Upper lobe of right lung (tissue), 1 donor: Measurements from ENCODE around the gene RERE. TPM values are rescaled to one million over a fixed set of nuclear protein-coding genes. Genes with fewer than 3 reads are reported as not detected.

Experiments
- ATAC-seq: fragments of 200-7000 bp; cut with Tn5 transposase; one replicate; pipeline ENCODE4 v1.9.1; 2020; ENCODE audit warnings: mild to moderate bottlenecking, moderate library complexity
- DNase-seq: peaks from one replicate; pipeline ENCODE4 v3.0.0-alpha.2; 2020
- H3K27ac ChIP-seq: fragments of 200-600 bp; one replicate; pipeline ENCODE4 v1.8.0; 2022
- H3K27me3 ChIP-seq: fragments of 200-600 bp; one replicate; pipeline ENCODE4 v1.8.0; 2022; ENCODE audit warnings: mild to moderate bottlenecking
- H3K36me3 ChIP-seq: fragments of 200-600 bp; one replicate; pipeline ENCODE4 v1.8.0; 2022
- H3K4me1 ChIP-seq: fragments of 200-600 bp; one replicate; pipeline ENCODE4 v1.8.0; 2022
- H3K4me3 ChIP-seq: fragments of 200-600 bp; one replicate; pipeline ENCODE4 v1.8.0; 2022; ENCODE audit warnings: mild to moderate bottlenecking
- H3K9me3 ChIP-seq: fragments of 200-600 bp; one replicate; pipeline ENCODE4 v1.8.0; 2022
- CTCF ChIP-seq: fragments of 200-600 bp; IDR thresholded peaks from one replicate; pipeline ENCODE4 v1.8.0; 2022; ENCODE audit warnings: antibody characterized with exemption
- intact Hi-C: fragments of 100-400 bp; cut with DNase I; formaldehyde crosslinking; loops from one replicate; pipeline ENCODE4 v1.11.0; 2022
- total RNA-seq: library from RNA; stranded (reverse); fragmentation: NEBNext Ultra II Directional; extraction: Animal tissue kit (Norgen Biotek cat#: 25700); gene quantifications from one replicate; pipeline ENCODE4 v1.2.1, GENCODE V29; 2021
- donor health status: DM: no; HTN: yes; CAD: no; lungs with severe emphysema.

Gene RERE
- total RNA-seq, 1 donor from 2014 or later: 99.6 TPM

GRCh38 chr1:8607906-8608305, 209.5 kb downstream of the RERE start:
- TF ChIP-seq CTCF: no peak
- no peak overlapping the region for H3K27ac ChIP-seq
- peaks cover under 1% of the 10 kb centered on the region for H3K4me1 ChIP-seq
- ATAC-seq (no peak), DNase-seq (no peak)
- no peaks in the 10 kb centered on the region for H3K9me3 ChIP-seq
- no peaks in the 10 kb centered on the region for H3K27me3 ChIP-seq
- H3K36me3 ChIP-seq: no peaks in the 10 kb centered on the region
- no peak overlapping the region for H3K4me3 ChIP-seq
- intact Hi-C loops: no loop called here

- Histone ChIP-seq H3K36me3 (no peaks in the 10 kb centered on the region), H3K27me3 (no peaks in the 10 kb centered on the region), H3K9me3 (no peaks in the 10 kb centered on the region), H3K4me1 (peaks cover 3% of the 10 kb centered on the region), H3K27ac (no peak overlapping the region), H3K4me3 (no peak overlapping the region)
- ATAC-seq: no peak
- intact Hi-C loops: no loop called here
- no peak for DNase-seq
- no peak for TF ChIP-seq CTCF
Measured at GRCh38 chr1:8604041-8604945, 213.1 kb downstream of the RERE start.

- Histone ChIP-seq H3K4me1 (peaks cover 8% of the 10 kb centered on the region), H3K27me3 (no peaks in the 10 kb centered on the region), H3K9me3 (no peaks in the 10 kb centered on the region), H3K27ac (no peak overlapping the region), H3K36me3 (no peaks in the 10 kb centered on the region), H3K4me3 (no peak overlapping the region)
- intact Hi-C loops: no loop called here
- ATAC-seq (no peak), DNase-seq (no peak)
- no peak for TF ChIP-seq CTCF
Measured at GRCh38 chr1:8603220-8603616, 214.2 kb downstream of the RERE start.

- H3K9me3 ChIP-seq: no peaks in the 10 kb centered on the region
- H3K4me1 ChIP-seq: peaks cover 14% of the 10 kb centered on the region
- intact Hi-C loops: no loop called here
- DNase-seq: no peak
- H3K27me3 ChIP-seq: no peaks in the 10 kb centered on the region
- H3K27ac ChIP-seq: no peak overlapping the region
- ATAC-seq: no peak
- no peaks in the 10 kb centered on the region for H3K36me3 ChIP-seq
- H3K4me3 ChIP-seq: no peak overlapping the region
- TF ChIP-seq CTCF: no peak
Measured at GRCh38 chr1:8602471-8603219, 214.8 kb downstream of the RERE start.

GRCh38 chr1:8600336-8600735, 217.1 kb downstream of the RERE start:
- TF ChIP-seq CTCF: no peak
- H3K36me3 ChIP-seq: no peaks in the 10 kb centered on the region
- no peaks in the 10 kb centered on the region for H3K27me3 ChIP-seq
- peak overlapping the region; percentile 48 for H3K27ac ChIP-seq
- DNase-seq (no peak), ATAC-seq (no peak)
- H3K4me3 ChIP-seq: no peak overlapping the region
- H3K9me3 ChIP-seq: no peaks in the 10 kb centered on the region
- intact Hi-C loops: no loop called here
- H3K4me1 ChIP-seq: peaks cover 28% of the 10 kb centered on the region
